Activated T-cell treated with anti-CD3 and anti-CD28 coated beads, Interleukin-2, amount 50 U/mL, for 48 hours (primary cell): ENCODE measurements around the gene INSIG1.

ENCODE experiments used
- DNase-seq, 2 experiments: peaks; one replicate each; pipeline ENCODE4 v3.0.0-alpha.2; 2020

The INSIG1 gene

DNA sequence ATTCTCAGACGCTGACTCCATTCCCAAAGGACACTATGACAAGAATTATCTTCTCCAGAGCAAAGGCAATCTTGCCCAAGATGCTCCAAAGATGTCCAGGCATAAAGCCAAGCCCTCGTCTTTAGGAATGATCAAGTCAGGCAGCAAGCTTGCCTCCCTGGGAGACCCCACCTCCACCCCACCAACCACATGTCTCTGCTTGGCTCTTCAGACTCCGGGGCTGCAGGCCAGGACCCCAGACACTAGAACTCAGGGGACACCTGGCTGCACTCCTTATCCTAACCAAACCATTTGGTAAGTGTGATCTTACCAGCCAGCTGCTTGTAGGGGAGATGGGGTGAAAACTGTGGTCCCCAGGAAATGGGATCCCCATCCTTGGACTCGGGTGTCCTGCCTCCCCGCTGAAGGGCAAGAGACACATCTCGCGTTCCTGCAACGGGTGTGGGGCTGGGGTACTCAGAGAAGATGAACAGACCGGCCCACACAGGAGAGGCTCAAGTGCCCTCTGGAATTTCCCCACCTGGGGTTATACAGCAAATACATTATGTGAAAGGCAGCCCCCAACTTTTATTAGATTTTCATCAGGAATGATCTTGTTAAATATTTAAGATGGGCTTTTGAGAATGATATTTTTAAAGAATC lies 55.7 kb downstream of the INSIG1 start:
- no peak for DNase-seq

GRCh38 chr7:155354371-155355048 lies 56.8 kb downstream of the INSIG1 start:
- no peak for DNase-seq

DNA sequence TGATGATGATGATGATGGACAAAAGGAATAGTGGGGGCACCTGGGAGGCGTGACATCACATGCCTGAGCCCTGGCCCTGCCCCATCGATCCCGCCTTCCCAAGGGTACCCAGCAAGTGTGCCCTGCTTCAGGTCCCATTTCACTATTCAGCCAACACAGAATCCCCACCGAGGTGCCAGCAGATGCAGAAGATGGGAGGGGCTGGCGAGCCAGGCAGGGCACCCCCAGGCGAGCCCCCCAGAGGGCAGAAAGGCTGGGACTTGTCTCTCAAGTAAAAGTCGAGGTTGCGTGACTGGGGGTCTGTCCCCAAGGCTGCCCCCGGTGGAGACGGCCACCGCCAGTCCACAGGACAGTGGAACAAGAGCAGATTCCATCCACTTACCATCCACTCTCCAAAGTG lies 57.5 kb downstream of the INSIG1 start:
- DNase-seq, result no peak

DNA sequence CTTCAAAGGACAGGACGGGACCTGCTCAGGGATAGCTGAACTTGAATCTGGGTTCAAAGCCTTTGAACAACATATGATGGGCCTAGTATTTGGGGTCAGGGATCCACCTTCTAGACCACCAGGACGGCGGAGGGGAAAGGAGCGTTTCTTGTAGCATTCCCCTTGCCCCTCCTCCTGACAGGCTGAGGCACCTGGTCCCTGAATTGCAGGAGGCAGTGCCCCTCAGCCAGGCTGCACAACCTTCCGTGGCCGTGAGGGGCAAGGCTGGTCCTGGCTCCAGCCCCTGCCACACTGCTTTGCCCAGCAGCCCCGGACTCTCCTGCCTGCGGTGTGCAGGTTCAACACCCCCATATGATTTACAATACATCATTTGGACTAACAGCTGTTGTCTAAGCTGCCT lies 58.1 kb downstream of the INSIG1 start:
- DNase-seq, result no peak

DNA sequence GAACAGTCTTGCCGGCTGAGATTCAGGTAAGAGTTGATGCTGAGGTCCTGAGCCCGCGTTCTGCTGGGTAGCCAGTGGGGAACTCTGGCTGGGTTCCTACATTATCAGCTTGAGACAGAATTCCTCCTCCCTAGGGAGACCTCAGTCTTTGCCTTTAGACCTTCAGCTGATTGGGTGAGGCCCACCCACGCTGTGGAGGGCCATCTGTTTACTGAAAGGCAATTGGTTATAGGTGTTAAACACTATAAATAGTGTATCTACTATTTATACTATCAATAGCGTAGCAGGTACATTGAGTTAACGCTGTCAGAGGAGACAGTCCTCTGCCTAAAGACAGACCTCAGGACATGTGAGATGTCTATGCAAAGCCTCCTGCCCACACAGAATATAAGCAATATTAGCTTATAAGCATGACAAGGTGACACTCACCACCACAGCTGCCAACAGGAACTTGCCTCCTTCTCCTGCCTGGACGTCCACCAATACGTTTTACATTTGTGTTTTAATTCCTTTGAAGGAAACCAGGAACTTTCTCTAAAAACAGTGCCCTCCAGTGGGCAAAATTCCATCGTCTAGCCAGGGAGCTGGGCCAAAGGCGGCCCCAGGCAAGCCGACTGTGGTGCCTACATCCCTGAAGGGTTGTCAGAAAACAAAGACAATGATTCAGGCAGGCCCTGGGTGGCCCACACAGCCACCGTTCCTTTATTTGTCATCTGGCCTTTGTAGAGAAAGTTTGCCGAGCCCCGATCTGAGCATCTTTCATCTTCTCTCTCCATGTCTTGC lies 58.8 kb downstream of the INSIG1 start:
- DNase-seq, result no peak

DNA sequence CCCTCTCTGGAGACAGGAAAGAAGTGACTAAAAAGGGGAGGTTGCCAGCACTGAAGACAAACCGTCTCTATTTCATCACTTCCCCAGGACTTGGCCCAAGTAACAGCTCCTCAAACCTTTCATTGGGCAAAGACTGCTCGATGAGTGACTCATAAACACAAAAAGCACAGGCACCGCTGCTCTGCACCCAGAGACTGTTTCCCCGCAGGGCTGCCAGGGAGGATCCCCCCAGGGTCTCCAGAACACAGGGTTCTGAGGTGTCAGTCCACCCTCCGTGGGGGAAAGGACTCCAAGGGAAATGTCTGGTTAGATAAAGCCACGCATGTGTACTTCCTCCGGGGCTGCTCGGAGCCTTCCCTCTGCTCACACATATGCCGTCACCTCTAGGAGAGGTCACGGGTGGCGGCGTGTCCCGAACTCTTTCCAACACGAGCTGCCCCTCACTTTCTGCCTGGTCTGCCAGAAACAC lies 59.9 kb downstream of the INSIG1 start:
- DNase-seq, result no peak

GRCh38 chr7:155358066-155358947 lies 60.6 kb downstream of the INSIG1 start:
- DNase-seq, result no peak

DNA sequence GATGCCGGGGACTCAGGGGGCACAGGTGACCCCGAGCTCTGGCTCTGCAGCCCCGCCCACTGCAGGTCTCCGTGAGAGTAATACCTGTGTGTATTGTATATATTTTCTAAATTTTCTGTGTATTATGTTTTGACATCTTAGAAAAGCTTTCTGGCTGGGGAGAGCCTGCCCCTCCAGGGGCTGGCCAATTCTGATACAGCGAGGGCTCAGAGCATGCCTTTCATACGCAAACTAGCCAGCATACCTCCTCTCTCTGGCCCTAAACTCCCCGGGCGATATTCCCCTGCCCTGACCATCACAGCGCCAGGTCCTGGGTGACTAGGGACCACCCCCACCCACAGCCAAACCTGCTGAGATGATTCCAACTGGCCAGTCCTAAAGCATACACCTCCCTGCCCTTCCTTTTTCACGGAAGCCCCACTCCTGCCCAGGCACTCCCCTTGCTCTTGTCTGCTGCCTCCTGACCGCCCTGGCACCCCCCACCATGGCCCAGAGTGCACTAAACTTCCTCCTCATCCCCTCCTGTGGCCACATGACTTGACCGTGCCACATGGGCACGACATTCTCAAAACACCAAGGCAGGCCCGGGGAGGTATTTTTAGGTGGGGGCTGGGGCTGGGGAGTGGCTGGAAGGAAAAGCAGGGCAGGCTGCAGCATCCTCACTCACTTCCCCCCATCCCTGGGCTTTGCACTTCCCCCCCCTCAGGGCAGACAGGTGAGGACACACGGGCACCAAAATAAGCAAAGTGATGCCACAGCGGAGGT lies 61.5 kb downstream of the INSIG1 start:
- DNase-seq, result no peak
